NCI-H446 (cell line): ENCODE data around the gene DFFB.

Experiments
- DNase-seq, 2 experiments: peaks; one replicate each; lab custom pipeline; 2025; lab: John Stamatoyannopoulos, UW

Gene DFFB

GRCh38 chr1:3925762-3926161 is 68.5 kb downstream of the DFFB start:
- no peak for DNase-seq

DNA sequence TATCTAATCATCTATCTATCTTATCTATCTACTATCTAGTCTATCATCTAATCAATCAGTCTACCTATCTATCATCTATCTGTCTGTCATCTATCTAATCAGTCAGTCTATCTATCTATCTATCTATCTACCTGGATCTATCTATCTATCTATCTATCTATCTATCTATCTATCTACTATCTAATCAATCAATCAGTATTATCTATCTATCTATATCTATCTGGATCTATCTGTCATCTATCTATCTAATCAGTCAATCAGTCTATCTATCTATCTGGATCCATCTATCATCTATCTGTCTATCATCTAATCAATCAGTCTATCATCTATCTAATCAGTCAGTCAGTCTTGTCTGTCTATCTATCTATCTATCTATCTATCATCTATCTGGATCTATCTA is 69.7 kb downstream of the DFFB start:
- DNase-seq: no peak

DNA sequence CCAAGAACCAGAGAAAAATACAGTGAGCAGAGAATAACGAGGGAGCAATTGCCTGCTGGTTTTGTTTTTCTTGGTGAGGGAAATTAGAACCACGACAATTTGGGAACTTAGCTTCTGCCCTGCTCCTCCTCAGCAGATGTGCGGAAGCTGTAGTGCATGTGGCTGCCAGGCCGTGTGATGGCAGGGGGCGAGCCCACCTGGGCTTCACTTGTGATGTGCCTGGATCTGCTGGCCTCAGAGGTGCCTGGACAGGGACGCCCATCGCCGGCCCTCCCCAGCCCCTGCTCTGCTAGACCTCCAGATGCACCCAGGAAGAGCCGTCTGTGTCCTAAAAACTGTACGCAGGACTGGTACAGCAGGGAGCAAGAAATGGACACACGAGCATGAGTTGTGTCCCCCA is 71.3 kb downstream of the DFFB start:
- no peak for DNase-seq

DNA sequence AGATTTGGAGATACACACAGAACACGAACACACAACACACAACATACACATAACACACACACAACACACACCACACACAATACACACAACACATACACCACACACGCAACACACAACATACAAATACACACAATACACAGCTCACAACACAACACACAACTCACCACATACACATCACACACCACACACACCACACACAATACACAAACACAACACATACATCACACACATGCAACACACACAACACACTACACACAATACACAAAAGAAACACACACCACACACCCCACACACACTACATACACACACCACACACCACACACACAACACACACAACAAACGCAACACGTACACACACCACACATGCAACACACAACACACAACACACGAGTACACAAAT is 71.8 kb downstream of the DFFB start:
- DNase-seq: no peak

DNA sequence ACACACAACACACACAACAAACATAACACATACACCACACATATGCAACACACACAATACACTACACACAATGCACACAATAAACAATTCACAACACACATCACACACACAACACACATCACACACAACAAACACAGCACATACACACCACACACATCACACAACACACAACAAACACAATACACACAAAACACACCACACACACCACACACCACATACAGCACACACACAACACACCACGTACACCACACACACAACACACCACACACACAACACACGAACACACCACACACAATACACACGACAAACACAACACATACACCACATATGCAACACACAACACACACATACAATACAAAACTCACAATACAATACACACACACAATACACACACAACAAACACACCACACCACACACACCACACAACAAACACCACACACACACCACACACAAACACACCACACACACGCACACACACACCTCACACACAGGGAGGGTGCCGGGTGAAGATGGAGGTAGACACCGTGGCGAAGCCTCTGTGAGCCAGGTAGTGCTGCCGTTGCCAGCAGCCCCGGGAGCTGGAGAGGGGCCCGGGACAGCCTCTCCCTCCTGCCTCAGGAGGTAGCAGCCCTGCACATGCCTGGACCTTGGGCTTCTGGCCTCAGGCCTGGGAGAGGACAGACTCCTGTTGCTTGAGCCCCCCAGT is 73.2 kb downstream of the DFFB start:
- no peak for DNase-seq

- DNase-seq: no peak
Observed at GRCh38 chr1:3931007-3931912, 74.0 kb downstream of the DFFB start.

- DNase-seq: no peak
Observed at GRCh38 chr1:3932156-3932919, 75.1 kb downstream of the DFFB start.
